ENCODE data around the gene HECW1.

HECW1 gene

GRCh38 chr7:43096875-43097274 is 15.6 kb upstream of the HECW1 start:
- no peak overlapping the region for H3K4me3 ChIP-seq (ENCODE audit: low read length)
- no peak for TF ChIP-seq CTCF (conservative IDR thresholded peaks at IDR 0.05; ENCODE audit: low read depth, low read length)
- no peak for DNase-seq (ENCODE audit: low read depth)

- no peak overlapping the region for H3K4me3 ChIP-seq (ENCODE audit: low read length)
- DNase-seq (ENCODE audit: low read depth): no peak
- TF ChIP-seq CTCF (conservative IDR thresholded peaks at IDR 0.05; ENCODE audit: low read depth, low read length): no peak
Measured at GRCh38 chr7:43099750-43100149, 12.7 kb upstream of the HECW1 start.

GRCh38 chr7:43104874-43105520 is 7.5 kb upstream of the HECW1 start:
- no peak for DNase-seq (ENCODE audit: low read depth)
- TF ChIP-seq CTCF (conservative IDR thresholded peaks at IDR 0.05; ENCODE audit: low read depth, low read length): no peak
- no peak overlapping the region for H3K4me3 ChIP-seq (ENCODE audit: low read length)

DNA sequence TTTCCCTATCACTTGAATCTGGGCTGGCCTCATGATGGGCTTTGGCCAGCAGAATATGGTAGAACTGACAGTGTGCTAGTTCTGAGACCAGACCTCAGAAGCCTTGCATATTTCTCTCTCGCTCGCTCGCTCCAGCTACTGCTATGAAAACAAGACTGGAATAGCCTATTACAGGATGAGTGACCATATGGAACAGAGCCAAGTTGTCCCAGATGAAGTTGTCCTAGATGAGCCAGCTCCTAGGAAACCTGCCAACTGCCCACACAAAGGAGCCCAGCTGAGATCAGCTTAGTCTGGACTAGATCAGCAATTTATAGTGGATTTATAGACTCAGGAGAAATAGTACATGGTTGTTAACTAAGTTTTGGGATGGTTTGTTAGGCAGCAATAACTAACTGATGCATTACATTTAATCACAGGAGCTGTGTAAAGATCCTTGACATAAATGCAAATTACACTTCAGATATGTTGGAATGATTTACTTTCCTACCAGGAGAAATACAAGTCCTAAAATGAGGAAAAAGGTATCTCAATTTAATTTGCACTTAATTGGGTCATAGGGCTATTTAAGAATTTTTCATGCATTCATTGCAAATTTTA is 6.8 kb upstream of the HECW1 start:
- H3K4me3 ChIP-seq (ENCODE audit: low read length): no peak overlapping the region
- TF ChIP-seq CTCF (conservative IDR thresholded peaks at IDR 0.05; ENCODE audit: low read depth, low read length): no peak
- no peak for DNase-seq (ENCODE audit: low read depth)

- peak; percentile 5 for DNase-seq (ENCODE audit: low read depth)
- peak; percentile 99 for TF ChIP-seq CTCF (conservative IDR thresholded peaks at IDR 0.05; ENCODE audit: low read depth, low read length)
Measured at GRCh38 chr7:43108255-43109011, 4.0 kb upstream of the HECW1 start.

DNA sequence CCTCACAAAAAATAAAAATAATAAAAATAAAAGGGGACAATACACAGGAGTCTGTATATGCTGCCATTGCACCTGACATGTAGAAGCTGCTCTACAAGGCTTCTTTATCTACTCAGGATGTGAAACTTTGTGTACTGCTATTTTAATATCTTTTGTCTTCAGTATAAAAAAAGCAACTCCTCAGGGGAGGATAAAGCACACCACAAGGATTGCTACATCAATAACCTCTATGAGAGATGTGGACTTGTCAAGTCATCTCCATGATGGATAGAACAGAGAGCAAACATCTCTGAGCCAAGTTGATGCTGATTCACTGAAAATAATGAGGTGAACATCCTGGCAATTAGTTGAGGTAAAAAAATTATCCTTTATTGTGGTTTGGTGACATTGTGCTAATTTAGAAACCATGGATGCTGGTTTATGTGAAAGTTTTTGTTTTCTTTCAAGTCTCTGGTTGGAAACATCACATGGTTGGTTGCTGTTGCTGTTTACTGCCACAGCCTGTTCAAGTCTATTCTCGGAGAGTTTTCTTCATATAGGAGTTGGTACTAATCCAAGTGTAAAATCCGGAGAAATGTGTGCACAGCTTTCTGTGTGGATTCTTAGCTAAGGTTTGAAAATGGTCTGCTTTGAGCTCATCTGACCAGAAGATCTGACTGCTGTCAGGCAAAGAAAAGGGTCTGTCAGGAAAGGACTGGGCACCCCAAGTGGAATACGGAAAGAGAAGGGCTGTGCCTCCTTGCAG is 1.5 kb upstream of the HECW1 start:
- no peak overlapping the region for H3K4me3 ChIP-seq (ENCODE audit: low read length)
- DNase-seq (ENCODE audit: low read depth): no peak
- no peak for TF ChIP-seq CTCF (conservative IDR thresholded peaks at IDR 0.05; ENCODE audit: low read depth, low read length)

More at GRCh38 chr7:43108255-43109011, 4.0 kb upstream of the HECW1 start:
- no peak overlapping the region for H3K4me3 ChIP-seq (ENCODE audit: low read length)

Data from retinal pigment epithelial cell (primary cell).